ENCODE results near the gene MAP1LC3B2.

Gene MAP1LC3B2

DNA sequence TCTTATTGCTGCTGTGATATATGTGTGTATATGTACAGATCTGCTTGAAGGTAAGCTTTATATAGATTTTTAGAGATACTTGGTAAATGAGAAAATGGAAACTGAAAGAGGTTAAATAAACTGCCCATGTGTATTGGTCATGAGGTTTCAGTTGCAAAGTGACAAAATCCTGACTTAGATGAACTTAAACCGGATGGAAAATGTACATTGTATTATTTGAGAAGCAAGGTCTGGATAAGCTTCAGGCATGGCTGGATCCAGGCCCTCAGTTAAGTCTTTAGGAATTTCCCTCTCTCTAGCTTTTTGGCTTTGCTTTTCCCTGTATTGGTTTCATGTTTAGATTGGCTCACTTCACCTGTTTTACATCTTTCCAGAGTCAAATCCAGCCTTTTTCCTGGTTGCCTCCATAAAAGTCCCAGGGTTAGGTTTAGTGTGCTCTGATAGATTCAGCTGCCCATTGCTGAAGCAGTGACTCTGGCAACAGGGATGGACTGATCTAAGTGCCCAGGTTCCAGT is 21.0 kb upstream of the MAP1LC3B2 start:
- no peak for DNase-seq

DNA sequence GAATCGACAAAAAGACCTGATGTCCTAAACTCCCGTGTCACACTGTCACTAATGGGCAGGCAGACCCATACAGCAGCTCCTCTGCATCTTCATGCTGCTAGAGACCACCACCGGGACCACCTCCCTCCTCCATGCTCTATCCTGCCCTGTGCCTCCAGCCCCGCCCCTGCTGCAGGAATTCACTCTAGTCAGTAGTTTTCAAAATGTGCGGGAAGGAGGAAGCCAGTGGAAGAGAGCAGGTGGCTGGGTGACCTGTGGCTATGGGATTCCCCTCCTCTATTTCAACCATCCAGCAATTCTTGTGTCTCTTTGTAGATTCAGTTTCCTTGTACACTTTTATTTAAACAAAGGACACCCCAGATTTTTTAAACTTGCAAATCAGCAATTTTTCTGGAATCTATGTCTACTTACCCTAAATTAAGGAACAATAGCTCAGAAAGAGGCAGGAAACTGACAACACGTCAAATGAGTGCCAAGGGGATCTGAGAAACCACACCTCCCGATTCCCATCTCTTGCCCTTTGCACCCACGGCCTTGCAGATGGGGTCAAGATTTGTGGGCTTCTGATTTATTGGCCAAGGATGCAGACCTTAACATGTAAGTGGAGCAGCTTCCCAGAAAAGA is 20.4 kb upstream of the MAP1LC3B2 start:
- DNase-seq, result no peak

DNA sequence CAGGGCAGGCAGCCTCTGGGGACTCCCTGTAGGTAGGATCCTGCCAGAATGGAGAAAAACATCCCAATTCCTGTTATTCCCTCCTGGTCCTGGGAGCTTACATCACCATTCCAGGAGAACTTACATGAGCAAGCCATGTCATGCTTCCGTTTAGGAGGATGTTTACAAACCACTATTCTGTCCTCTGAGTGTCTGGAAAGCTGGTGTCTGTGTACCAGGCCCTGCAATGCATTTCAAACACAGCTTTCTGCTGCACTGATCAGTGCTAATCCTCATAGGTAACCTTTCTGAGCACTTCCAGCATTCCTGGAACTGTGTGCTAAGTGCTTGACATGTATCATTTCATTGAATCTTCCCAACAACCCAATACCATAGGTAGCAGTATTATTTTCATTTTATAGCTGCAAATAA is 19.8 kb upstream of the MAP1LC3B2 start:
- no peak for DNase-seq

DNA sequence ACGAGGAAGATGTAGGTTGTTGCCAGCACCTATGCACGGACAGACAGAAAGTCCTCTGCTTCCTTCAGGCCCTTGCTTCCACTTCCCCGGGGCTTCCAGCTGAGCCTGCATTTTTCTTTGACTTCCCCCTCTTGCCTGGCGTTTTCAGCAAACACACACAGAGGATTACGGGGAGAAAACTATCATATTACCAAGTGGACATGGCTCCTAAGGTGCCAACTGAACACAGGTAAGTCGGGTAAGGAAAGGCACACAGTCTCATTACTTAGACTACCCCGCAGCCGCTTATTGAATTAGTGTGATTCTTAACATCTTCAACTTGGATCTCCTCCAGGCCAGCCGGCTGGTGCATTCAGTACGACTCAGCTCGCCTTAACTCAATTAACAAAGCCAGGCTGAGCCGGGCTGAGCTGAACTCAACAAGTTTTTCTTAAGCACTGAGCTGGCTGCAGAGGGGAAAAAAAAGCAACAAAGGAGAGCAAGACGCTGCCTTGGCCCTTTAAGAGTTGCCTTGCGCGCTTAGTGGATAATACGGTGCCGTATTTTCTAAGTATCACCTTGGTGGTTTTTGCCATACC is 19.2 kb upstream of the MAP1LC3B2 start:
- DNase-seq, result no peak

DNA sequence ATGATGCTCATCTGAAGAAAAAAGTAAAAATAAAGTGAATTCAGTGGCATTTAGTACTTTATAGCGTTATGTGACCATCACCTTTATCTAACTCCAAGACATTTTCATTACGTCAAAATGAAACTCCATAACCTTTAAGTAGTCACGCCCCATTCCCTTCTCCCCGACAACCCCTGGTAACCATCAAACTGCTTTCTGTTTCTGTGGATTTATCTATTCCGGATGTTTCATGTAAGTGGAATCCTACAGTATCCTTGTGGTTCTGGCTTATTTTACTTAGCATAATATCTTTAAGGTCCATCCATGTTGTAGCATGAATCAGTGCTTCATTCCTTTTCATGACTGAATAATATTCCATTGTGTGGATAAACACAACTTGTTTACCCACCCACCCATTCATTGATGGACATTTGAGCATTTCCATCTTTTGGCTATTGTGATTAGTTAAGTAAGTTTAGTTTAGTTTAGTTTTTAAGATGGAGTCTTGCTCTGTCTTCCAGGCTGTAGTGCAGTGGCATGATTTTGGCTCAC is 18.5 kb upstream of the MAP1LC3B2 start:
- no peak for DNase-seq

DNA sequence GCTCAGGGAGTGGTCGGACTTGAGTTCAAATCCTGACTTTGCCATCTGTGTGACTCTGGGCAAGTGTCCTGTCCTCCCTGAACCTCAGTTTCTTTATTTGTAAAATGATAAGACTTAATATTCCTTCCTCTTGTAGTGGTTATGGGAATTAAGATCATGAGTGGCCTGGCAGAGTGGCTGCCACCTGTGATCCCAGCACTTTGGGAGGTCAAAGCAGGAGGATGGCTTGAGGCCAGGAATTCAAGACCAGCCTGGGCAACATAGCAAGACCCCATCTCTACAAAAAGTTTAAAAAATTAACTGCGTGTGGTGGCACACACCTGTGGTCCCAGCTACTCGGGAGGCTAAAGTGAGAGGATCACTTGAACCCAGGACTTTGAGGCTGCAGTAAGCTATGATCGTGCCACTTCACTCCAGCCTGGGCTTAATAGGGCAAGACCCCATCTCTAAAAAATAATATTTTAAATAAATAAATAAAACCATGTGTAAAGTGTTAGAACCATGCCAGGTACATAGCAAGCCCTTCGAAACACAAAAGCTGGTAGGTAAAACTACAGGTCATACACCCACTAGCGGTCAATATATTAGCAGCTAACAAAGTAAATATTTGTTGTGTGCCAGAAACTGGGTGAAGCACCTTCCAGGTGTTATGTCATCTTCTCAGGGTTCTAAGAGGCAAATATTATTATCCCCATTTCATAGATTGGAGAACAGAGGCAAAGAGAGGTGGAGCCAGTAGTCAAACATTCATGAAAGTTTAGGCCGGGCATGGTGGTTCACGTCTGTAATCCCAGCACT is 17.4 kb upstream of the MAP1LC3B2 start:
- no peak for DNase-seq

DNA sequence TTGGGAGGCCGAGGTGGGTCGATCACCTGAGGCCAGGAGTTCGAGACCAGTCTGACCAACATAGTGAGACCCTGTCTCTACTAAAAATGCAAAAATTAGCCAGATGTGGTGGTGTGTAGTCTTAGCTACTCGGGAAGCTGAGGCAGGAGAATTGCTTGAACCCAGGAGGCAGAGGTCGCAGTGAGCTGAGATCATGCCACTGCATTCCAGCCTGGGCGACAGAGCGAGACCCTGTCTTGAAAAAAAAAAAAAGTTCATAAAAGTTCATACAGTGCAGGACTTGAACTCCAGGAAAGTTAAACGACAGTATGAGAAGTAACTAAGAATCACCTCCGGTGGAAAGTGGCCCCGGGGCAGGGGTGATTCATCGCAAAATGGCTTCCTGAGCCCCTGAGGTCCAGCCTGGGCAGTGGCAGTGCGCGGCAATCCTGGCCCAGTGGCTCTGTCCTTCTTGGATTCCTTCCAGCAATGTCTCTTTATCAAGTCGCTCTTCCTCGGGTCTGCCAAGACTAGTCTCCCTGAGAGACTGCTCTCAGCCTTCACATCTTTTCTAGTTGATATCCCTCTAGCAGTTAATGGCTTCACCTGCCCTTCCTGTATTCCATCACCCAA is 16.7 kb upstream of the MAP1LC3B2 start:
- DNase-seq, result no peak

DNA sequence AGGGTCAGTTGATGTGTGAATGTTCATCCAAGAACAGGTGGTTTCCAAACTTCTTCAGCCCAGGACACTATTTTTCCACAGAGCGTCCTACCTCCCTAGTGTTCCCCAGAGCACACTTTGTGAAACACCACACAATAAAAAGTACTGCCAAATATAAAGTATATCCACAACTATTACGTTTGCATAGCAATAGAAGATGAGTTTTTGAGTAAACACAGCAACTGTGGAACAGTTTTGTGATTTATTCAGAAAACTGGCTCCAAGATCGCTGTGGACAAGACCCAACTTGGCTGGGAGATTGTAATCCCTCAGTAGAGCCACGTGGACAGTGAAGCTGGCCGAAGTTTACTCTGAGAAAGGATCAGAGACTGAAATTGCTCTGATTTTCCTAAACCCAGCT is 14.5 kb upstream of the MAP1LC3B2 start:
- no peak for DNase-seq

DNA sequence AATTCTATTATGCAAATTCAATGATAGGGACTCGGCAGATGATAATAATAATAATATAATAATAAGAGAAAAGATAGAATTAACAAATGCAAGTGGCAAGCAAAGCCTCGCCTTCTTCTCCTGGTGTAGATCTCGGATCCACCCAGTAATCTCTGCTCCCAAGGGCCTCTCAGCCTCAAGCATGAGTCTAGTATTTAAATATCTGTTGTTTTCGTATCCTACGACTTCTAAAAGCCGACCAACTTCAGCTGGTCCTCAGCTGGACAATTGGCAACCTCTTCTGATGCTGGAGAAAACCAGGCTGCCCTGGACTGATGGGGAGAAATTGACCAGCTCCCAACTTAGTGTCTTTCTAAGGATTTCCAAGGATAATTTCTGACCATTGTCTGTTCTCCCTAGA is 14.0 kb upstream of the MAP1LC3B2 start:
- DNase-seq, result no peak

DNA sequence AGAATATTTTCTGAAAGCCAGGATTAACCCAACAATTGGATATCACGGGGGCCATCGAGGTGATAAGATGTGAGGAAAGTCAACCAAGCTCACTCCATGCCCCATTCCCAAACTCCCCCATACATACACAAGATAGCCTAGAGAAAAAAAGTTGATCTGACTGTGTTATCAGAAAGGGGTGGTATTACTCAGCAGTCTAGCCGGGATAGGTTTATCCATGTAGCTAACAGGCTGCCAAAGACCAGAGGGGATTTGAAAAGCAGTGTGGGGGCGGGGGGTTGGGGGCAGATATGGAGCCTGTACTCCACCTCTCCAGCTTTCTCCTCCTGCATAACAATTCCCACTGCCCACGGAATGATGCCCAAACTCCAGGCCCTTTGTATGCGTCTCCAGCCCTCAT is 13.2 kb upstream of the MAP1LC3B2 start:
- no peak for DNase-seq

DNA sequence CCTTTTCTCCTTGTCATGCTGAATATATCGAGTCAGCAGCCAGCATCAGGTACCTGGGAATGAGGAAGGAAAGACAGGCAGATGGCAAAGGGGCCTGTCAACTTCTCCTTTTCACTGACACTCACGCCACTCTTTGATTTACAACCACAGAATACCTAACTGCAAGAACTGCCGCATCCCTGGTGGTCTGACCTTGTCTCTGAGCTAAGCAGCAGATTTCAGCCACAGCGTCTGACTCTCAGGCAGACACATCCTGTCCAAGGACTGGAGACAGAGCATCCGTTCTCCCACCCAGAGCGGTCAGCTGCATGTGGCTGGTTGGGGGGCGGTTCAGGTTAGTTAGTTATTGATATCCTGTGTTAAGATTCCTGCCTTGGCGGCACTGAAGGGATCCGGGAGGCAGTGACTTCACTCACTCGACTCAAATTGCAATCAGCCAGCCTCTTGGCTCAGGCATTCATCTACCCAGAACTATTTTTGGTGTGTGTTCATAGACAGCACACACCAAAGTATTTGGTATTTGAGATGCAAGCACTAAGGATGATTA is 11.2 kb upstream of the MAP1LC3B2 start:
- no peak for DNase-seq

DNA sequence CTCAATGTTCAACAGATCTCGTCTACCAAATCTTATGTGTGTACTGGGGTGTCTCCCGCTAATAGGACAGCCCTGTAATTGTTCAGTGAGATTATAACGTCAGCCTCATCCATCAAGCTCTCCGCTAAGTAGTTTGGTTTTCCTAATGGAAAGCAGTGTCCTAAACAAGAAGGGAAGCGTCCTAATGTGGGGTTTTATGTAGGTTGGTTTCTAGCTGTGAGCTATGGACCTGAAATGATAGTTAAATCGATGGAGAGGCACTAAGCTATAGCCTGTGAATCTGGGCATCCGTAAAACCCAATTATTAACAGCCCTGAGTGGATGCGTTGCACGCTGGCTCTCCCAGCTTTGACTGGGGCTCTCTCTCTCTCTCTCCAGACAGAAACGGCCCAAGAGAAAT is 9.2 kb upstream of the MAP1LC3B2 start:
- no peak for DNase-seq

DNA sequence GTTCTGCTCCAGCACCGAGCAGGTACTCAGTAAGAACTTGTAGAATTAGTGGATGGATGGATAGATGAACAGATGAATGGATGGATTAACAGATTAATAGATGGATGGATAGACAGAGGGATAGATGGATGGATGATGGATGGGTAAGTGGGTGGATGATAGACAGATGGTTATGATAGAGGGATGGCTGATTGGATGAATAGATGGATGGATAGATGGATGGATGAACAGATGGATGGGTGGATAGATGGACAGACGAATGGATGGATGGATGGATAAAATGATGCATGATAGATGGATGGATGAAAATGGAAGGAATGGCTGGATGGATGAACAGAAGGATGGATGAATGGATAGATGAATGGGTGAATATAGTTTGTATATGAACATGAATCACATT is 8.0 kb upstream of the MAP1LC3B2 start:
- no peak for DNase-seq

DNA sequence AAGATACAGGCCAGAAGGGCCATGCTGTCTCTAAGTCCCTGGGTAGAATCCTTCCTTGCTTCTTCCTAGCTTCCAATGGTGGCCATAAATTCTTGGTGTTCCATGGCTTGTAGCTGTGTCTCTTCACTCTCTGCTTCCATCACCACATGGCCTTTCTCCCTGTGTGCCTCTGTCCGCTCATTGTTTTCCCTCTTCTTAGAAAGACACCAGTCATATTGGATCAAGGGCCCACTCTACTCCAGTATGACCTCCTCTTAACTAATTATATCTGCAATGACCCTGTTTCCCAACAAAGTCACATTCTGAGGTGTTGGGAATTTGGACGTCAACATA is 7.6 kb upstream of the MAP1LC3B2 start:
- no peak for DNase-seq

DNA sequence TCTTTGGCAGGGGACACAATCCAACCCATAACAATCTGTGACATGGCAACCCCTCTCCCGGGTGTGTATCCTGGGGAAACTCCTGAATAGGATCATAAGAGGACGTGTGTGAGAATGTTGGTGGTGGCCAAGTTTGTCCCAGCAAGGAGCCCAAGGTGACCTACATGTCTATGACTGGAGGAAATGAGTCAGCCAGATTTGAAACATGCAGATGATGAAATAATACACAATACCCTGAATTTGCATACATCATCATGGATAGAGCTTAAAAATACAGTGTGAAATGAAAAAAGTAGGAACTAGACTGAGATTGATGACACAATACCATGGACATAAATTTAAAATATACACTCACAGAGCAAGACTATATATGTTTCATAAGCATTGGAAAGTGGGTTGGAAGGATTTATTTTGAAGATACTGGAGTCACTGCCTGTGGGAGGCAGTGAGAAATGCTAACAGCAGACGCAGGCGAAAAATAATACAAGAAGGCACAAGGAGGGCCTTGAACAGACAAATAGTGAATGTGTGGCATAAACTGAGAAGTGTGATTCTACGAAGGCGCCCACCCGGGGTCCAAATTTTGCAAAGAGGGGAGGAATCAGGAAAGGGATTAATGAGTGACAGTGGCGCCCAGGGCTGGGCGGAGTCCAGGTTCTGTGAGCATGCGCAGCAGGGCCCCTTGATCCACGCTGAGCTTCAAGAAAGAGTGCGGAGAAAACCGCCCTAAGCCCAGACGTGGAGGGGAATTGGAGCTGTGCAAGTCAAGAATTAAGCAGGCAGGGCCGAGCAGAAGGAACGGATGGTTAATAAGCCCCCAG is 7.0 kb upstream of the MAP1LC3B2 start:
- DNase-seq, result no peak

DNA sequence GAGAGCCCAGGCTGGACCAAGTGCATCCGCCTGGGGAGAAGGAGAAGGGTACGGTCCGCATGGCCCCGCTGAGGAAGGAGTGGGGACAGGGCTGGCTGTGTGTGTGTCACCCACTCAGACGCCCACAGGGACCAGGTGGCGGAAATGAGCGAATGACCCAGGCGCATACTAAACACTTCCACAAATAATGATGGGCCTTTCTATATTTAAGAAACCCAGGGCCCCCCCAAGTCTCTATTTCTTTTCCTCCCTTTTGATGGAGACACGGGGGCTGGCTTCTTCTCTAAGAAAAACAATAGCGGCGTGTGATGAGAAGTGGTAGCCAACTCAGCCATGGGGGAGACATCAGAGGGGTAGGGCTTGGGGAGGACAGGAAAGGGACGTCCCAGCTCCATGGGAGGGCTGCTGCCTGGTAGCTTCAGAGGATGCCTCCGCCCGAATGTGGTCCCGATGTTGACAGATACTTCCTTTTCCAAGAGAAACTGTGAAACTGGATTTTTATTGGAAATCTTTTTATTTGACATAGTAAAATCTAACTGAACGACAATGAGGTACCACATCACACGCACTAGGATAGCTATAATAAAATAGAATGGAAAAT is 6.3 kb upstream of the MAP1LC3B2 start:
- DNase-seq, result no peak

DNA sequence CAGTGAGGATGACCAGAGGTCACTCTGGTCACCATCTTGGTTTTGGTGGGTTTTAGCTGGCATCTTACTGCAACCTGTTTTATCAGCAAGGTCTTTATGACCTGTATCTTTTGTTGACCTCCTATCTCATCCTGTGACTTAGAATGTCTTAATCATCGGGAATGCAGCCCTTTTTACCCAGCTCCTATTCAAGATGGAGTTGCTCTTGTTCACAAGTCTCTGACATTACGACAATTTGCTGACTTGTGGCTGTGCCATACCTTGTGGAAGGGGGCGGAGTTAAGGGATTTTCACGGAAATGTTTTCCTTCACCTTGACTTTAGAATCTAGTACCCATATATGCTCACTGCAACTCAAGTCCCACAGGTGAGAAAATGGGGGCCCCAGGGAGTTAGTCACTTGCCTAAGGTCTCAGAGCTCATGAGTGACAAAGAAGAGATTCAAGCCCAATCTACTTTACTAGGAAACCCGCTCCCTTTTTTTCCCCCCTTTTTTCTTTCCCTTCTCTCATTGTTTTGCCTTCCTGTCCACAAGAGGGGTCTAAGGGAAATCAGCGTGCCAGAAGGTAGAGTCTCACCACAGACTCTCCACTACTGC is 2.7 kb upstream of the MAP1LC3B2 start:
- DNase-seq, result no peak

DNA sequence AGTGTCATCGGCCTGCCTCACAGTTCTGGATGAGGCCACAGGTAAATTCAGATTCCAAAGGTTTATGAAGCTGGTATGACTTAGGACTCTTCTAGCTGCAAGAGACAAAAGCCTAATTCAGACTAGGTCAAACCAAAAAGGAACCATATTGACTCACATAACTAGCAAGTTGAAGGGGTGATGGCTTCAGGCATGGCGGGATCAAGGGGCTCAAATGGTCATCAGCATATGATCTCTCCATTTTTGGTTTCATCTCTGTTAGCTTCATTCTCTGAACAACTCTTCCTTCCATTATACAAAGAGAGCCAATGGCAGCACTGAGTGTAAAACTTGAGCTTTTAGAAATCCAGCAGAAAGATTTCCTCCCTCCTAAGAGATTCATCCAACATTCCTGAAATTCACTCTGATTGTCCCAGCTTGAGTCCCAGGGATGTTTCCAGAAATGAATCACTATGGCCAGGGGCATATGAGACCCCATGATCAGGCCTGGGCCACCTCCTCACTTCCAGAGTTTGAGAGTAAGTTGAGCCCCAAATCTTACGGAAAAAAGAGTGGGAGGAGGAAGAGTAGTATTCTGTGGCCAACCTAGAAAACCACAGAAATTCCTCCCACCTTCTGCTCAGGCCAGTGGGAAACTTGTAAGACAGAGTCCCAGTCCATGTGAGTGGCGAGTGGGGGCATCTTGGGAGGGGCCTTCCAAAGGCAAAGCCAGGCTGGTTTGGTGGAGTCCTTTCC is 2.0 kb upstream of the MAP1LC3B2 start:
- no peak for DNase-seq

DNA sequence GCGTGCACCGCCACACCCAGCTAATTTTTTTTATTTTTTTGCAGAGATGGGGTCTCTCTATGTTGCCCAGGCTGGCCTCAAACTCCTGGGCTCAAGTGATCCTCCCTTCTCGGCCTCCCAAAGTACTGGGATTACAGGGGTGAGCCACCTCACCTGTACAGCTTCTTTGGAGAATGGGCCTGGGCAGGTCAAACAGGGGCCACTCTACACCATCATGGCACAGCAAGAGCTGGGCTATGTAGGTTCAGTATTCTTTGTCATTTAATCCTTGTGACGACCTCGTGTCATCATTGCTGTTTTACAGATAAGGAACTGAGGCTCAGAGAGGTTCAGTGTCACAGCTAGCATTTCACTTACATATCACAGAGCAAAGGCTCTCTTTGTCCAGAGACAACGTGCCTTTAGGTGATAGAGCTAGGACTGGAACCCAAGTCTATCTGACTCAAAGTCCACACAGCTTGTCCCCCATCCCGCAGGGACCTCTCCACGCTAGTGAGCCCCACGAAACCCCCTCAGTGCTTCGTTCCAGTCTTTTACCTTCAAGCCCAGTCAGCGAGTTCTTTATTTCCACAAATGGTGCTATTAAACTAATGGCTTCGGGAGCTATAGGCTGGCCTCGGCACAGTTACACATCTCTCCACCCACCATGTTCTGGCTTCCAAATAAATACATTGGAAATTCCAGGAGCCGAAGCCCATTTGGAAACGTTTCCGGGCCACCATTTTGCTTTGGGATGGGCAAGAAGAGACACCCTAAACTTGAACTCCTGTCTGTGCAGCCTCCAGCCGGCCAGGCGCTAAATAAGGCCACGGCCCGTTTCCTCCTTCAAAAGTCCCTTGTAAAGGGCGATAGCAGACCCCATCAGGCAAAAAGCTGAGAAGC is 660 bp upstream of the MAP1LC3B2 start:
- DNase-seq, result no peak
